Astrocyte (in vitro differentiated cells and primary cell): ENCODE measurements around the gene IQGAP3.

Experiments used
- EZH2 ChIP-seq: IDR thresholded peaks from 2 replicates; pipeline ENCODE4 v1.6.1; 2012; ENCODE audit warnings: mild to moderate bottlenecking, low read length, inconsistent platforms; ENCODE audit not compliant: insufficient read depth
- TF ChIP-seq, protein P1 (sequence below): IDR thresholded peaks from 2 replicates; pipeline ENCODE4 v1.5.1; 2011; ENCODE audit warnings: low read depth, mild to moderate bottlenecking, inconsistent platforms, low read length, moderate library complexity; ENCODE audit not compliant: insufficient read depth

DNA sequence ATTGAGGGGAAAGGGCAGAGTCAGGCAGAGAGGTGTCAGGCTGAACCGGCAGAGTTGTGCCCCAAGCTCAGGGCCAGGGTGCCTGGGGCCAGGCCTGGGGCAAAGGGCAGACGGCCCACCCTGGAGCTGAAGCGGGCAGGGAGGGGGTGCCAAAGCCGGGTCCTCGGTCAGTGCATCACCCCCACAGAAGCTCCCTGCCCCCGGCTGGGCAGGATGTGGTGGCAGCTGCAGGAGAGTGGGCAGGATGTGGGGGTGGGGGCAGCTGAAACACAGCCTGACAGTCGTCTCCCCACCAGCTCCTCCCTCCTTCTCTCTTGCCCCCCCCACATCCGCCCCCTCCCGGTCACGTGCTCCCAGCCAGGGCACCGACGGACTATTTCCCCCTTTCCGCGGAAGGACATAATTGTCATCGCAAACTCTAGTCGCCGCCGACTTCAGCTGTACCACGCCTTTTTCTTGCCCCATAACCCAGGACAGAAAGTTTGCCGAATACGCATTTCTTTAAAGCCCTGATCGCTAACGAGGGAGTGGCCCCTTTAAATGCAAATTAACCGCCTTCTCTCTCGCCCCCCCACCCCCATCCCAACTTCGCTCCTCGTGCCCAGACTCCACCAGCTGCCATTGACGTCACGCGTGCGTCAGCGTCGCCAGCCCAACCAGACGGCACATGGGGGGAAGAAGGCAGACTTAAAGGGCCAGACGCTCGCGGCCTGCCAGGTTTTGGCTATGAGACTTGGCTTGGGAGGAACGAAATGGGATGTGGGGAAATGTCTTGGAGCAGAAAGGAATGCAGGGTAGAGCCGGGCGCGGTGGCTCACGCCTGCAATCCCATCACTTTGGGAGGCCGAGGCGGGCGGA, 67.3 kb downstream of the IQGAP3 start:
- TF ChIP-seq, protein P1, sequence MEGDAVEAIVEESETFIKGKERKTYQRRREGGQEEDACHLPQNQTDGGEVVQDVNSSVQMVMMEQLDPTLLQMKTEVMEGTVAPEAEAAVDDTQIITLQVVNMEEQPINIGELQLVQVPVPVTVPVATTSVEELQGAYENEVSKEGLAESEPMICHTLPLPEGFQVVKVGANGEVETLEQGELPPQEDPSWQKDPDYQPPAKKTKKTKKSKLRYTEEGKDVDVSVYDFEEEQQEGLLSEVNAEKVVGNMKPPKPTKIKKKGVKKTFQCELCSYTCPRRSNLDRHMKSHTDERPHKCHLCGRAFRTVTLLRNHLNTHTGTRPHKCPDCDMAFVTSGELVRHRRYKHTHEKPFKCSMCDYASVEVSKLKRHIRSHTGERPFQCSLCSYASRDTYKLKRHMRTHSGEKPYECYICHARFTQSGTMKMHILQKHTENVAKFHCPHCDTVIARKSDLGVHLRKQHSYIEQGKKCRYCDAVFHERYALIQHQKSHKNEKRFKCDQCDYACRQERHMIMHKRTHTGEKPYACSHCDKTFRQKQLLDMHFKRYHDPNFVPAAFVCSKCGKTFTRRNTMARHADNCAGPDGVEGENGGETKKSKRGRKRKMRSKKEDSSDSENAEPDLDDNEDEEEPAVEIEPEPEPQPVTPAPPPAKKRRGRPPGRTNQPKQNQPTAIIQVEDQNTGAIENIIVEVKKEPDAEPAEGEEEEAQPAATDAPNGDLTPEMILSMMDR: no peak
- TF ChIP-seq EZH2: no peak
